GM21825 (cell line): ENCODE data around the gene ZNF761.

Experiments
- ATAC-seq: cut with Tn5 transposase; IDR thresholded peaks from one replicate; pipeline ENCODE4 v1.9.1; 2021; ENCODE audit warnings: mild to moderate bottlenecking, moderate library complexity; ENCODE audit not compliant: unreplicated experiment

ZNF761 gene

GRCh38 chr19:53504885-53505284 is 73.1 kb downstream of the ZNF761 start:
- no peak for ATAC-seq

GRCh38 chr19:53506728-53507127 is 74.9 kb downstream of the ZNF761 start:
- no peak for ATAC-seq
